NCI-H1417 treated with DMSO at 0.1 percent for 48 hours (cell line): ENCODE measurements around the gene UBQLN3.

Experiments used
- DNase-seq: peaks from one replicate; lab custom pipeline; 2025; lab: John Stamatoyannopoulos, UW

The UBQLN3 gene

DNA sequence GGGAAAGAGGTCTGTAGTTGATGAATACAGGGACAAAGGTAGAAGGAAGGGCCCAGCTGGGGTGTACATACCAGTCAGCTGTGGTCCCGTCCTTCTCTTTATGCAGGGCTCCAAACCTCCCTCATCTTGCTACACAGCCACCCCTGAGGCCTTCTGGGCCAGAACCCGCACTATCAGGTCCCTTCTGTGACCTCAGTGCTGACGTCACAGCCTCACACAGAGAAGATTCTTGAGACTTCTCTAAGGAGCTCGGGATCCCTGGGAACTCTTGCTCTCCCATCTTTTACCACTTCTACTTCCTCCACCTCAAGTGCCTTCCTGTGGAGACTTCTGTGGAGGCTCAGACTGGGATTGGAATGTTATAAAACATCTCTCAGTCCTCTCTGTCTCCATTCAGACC, at the start of gene UBQLN3:
UBQLN3 (minus strand) TSS at position 155 of the 400 bp plus-strand sequence. CDS start 399 bp downstream, outside the sequence.
- DNase-seq, result no peak

DNA sequence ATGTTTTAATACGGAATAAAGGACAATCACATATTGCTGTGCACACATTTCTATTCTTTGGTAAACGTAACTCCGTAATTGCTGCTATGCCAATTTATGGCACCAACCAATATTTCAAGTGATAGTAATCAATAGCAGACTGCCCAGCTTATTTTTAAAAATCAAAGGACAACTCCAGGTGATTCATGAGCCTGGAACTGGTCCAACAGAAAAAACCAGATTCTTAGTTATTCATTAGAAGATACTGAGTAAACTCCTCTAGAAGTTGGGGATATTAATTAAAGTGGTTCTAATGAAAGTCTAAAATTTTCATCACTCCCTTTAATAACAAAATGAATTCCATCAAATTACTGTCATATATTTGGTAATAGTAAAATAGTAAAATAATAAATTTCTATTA, 48.0 kb upstream of the UBQLN3 start:
- no peak for DNase-seq

DNA sequence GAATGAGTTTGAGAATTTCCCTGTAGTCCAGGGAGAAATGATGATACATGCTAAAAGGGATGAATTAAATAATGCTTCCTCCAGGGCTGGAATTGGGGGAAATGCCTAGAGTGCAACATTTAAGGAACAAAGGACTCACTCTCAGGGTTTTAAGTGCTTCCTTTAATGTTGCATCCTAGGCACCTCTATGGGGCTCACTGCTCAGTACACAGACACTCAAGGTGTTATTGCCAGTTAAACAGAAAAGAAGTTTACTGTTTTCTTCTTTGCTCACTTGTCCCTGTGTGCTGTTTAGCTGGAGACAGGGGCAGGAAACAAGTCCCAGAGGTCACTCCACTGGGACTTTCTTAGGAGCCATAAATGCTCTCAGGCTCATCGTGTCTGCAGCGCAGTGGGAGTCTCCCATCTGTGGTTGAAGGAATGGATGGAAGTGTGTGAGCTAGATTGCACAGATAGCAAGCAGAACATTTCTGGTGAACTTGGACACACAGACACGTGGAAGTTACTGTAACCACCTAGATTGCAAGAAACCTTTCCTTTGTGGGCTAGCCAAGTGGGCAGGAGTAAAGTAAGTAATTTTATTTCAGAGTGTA, 46.9 kb upstream of the UBQLN3 start:
- DNase-seq, result no peak

- no peak for DNase-seq
Observed at GRCh38 chr11:5553343-5553742, 43.6 kb upstream of the UBQLN3 start.

- no peak for DNase-seq
Observed at GRCh38 chr11:5550440-5551095, 40.8 kb upstream of the UBQLN3 start.

GRCh38 chr11:5548440-5548839, 38.7 kb upstream of the UBQLN3 start, which contains the start of gene OR52H1:
TSS of gene OR52H1 (minus strand) at chr11:5548540. CDS start at chr11:5545505, 3,035 bp downstream.
- no peak for DNase-seq

- no peak for DNase-seq
Observed at GRCh38 chr11:5547982-5548381, 38.2 kb upstream of the UBQLN3 start.

DNA sequence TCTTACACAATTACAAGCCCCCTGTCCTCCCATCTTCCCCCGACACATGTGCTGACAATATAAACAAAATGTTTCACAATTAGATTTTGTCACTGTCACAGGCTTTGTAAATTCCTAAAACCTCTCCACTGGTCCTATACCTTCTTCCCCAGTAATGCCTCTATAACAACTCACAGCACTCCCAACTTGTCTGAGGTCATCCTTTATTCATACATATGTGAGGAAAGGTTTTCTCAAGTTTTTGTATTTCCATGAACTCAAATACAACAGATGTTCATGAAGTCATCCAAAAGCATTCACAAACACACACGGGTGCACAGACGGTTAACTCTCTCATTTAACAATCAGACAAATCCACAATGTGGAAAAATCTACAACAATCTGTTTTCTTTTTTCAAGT, 36.7 kb upstream of the UBQLN3 start:
- DNase-seq, result no peak

GRCh38 chr11:5541427-5541826, 31.7 kb upstream of the UBQLN3 start:
- DNase-seq, result no peak

DNA sequence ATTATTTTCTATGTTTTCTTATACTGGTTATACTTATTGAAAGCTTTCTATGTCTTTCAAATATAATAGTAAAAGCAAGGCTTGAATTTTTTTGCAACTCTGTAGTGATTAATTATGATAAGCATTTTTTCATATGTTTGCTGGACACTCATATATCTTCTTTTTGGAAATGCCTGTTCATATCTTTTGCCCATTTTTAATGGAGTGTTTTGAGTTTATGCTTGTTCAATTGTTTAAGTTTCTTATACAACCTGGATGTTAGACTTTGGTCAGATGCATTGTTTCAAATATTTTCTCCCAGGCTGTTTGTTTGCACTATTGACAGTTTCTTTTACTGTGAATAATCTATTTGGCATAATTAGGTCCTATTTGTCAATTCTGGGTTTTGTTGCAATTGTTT, 26.7 kb upstream of the UBQLN3 start:
- DNase-seq, result no peak

GRCh38 chr11:5534046-5534445, 24.3 kb upstream of the UBQLN3 start:
- no peak for DNase-seq

GRCh38 chr11:5531053-5531831, 21.5 kb upstream of the UBQLN3 start:
- DNase-seq, result no peak

- DNase-seq, result no peak
Observed at GRCh38 chr11:5528495-5528894, 18.7 kb upstream of the UBQLN3 start.

- no peak for DNase-seq
Observed at GRCh38 chr11:5527716-5528115, 18.0 kb upstream of the UBQLN3 start.

- DNase-seq, result no peak
Observed at GRCh38 chr11:5524756-5525155, 15.0 kb upstream of the UBQLN3 start.

- no peak for DNase-seq
Observed at GRCh38 chr11:5522308-5522707, 12.6 kb upstream of the UBQLN3 start.

DNA sequence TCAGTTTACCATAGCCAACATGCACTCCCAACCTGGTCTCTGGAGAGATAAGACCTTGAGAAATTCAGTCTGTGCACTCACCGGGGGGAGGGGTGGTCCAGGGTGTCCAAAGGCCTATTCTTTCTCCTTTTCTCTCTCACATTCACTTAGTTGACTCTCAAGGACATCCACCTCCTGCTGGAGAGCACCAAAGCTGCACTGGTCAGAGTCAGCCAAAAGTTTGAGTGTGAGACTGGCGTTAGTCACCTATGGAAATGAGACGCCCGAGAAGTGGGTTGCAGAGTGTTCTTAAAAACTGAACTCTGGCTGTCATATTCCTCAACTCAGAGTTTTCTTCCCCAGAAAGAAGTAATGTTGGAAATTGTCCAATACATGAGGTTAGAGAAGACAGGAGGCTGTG, 11.8 kb upstream of the UBQLN3 start:
- no peak for DNase-seq

GRCh38 chr11:5516599-5516998, 6.8 kb upstream of the UBQLN3 start, which contains the start of gene UBQLNL:
TSS of gene UBQLNL (minus strand) at chr11:5516699. CDS start at chr11:5516441, 258 bp downstream.
- DNase-seq, result no peak

GRCh38 chr11:5514841-5515240, 5.1 kb upstream of the UBQLN3 start:
- DNase-seq, result no peak

DNA sequence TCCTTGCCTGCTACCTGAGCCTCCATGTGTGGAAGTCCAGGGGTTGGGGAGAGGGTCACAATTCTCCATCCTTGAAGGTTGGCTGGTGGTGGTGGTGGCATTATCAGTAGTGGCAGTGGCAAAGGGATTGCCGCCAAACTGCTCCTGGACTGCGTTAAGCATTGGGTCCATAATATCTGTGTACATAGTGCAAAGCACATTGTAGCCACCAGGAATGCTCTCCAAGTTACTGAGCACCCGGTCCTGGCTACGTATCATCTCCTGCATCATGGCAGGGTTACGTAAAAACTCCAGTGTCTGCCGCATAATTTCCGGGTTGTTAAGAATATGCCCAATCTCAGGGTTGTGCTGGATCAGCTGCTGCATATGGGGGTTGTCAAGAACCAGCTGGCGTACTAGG, 1.2 kb downstream of the UBQLN3 start:
- no peak for DNase-seq

DNA sequence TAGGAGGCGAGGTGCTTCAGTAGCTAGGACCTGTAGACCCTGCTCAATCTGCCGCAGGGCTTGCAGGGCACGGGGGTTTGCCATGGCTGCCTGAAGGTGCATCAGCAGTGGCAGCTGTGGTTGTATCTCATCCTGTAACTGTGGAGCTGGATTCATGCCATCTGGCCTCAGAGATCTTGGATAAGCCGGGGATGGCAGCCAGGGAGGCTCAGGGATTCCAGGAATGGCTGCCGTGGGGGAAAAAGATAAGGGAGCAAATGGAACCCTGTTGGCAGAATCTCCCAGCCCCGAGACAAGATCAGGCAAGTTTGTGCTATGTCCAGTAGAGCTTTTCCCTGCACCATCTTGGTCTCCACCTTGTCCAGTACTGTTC, 1.8 kb downstream of the UBQLN3 start:
- no peak for DNase-seq

DNA sequence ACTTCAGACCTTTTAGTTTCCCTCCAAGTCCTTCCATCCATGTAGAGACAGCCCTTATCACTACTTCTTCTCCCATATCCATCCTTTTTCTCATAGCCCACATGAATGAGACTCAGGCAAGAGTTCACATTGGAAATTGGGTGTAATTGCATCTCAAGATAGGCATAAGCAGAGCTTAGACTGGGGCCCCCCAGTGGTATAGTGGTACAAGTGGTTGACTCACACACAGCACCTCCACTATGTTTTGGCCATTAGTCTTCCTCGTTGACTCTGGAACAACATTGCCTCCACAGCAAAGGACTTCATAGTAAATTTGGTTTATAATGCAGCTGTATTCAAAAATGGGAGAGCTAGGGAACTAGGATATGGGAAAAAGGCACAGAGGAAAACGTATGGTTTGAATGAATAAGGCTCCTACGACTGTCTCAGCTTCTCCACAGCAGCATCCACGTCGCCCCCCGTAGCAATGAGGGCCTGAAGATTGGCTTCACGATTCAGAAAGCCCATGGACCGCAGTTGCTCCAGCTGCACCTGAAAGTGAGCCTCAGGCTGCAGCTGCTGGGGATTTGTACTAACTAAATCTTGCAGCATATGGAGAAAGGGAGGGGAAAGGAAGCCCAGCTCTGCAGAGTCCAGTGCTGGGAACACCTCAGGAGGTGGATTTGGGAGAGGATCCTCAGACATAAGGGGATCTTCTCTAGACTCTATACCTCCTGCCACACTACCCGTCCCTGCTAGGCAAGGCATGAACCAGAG, 2.4 kb downstream of the UBQLN3 start:
- no peak for DNase-seq
